ENCODE results near the gene UBQLN1.
"Not testable (repeated sequence)": the region's sequence is repeated elsewhere in the genome, so short reads cannot be mapped to it uniquely, and the experiment has no call there.

The UBQLN1 gene

GRCh38 chr9:83633676-83634075 lies 74.1 kb downstream of the UBQLN1 start:
- in situ Hi-C loops (cut with MboI; ENCODE audit: low sequenced_read_pairs) = no loop called here

DNA sequence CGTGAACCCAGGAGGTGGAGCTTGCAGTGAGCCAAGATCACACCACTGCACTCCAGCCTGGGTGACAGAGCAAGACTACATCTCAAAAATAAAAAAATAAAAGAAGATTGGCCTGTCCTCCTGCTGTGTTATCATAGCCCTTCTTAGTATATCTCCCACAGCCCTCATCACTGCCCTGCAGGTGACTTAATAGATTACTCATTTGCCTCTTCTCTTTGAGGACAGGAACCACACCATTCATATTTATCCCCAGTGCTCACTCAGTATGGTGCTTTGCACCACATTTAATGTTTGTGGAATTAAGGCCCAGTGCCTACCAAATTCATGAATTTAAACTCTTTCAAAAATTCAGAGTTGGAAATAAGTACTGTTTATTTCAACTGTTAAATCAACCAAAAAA lies 74.5 kb downstream of the UBQLN1 start:
- in situ Hi-C loops (cut with MboI; ENCODE audit: low sequenced_read_pairs) = no loop called here

GRCh38 chr9:83630938-83631457 lies 76.8 kb downstream of the UBQLN1 start:
- in situ Hi-C loops (cut with MboI; ENCODE audit: low sequenced_read_pairs) = no loop called here

GRCh38 chr9:83629433-83630104 lies 78.2 kb downstream of the UBQLN1 start:
- in situ Hi-C loops (cut with MboI; ENCODE audit: low sequenced_read_pairs) = no loop called here

- in situ Hi-C loops (cut with MboI; ENCODE audit: low sequenced_read_pairs) = no loop called here
Observed at GRCh38 chr9:83628540-83628939, 79.2 kb downstream of the UBQLN1 start.

DNA sequence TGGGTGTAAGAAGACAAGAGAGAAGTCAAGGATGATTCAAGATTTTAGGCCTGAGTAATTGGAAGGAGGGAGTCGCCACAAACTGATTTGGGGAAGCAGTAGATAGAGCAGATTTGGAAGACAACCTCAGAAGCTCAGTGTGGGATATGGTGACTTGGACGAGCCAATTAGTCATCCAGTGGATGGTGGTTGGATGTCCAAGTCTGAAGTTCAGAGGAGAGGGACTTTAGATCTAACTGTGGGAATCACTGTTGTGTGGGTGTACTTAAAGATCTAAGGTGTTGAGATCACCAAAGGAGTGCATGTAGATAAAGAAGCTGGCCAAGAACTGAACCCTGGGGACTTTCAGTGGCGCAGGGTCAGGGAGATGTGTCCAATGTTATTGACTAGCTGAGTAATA lies 82.6 kb downstream of the UBQLN1 start:
- in situ Hi-C loops (cut with MboI; ENCODE audit: low sequenced_read_pairs) = no loop called here

DNA sequence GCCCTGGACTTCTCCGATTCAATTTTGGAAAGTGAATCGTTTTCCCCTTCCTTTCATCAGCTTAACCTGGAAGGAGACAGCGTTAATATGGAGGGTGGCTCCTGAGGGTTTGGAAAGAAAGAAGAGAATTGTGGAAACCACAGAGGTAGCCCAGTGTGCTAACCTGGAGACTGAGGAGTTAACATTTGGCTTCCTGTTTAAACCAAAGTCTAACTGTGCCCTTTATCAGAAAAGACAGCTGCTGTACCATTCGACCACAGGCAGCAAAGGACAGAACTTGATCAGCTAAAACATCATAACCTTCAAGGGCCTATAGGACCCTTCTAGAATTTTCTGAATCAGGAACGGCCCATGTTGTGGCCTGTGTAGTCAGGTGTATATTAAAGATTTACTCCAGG lies 84.1 kb downstream of the UBQLN1 start:
- in situ Hi-C loops (cut with MboI; ENCODE audit: low sequenced_read_pairs) = no loop called here

DNA sequence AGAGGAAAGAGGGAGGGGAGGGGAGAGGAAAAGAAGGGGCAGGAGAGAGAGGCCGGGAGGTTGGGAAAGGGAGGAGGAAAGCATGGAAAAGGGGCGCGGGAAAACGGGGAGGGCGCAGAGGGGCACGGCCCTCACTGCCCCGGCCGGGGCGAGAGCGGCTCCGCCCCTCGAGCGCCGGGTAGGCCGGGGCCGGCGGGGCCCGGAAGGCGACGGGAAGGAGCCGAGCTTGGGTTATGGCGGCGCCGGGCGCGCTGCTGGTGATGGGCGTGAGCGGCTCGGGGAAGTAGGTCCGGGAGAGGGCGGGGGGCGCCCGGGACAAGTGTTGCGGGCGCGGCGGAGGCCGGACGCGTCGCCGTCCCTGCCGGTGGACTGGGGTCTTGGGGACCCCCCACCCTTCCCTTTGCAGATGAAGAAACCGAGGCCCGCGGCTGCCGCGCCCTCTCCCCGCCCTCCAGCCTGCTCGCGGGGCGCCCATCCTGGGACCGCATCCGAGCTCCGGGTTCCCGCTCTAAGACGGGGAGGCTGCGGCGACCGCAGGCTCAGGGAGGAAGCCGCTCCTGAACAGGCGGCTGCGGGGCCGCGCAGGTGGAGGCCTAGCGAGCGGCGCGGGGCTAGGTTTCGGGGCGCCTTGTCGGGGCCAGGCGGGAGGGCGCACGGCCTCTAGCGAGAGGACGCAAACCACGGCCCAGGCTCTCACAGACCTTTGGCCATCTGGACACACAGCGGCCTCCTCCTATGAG lies 84.6 kb downstream of the UBQLN1 start, which contains the start of gene IDNK:
Gene IDNK (plus strand): TSS at position 205 of the 740 bp plus-strand sequence. CDS start 29 bp downstream, at position 234.
- in situ Hi-C loops (cut with MboI; ENCODE audit: low sequenced_read_pairs) = no loop called here

DNA sequence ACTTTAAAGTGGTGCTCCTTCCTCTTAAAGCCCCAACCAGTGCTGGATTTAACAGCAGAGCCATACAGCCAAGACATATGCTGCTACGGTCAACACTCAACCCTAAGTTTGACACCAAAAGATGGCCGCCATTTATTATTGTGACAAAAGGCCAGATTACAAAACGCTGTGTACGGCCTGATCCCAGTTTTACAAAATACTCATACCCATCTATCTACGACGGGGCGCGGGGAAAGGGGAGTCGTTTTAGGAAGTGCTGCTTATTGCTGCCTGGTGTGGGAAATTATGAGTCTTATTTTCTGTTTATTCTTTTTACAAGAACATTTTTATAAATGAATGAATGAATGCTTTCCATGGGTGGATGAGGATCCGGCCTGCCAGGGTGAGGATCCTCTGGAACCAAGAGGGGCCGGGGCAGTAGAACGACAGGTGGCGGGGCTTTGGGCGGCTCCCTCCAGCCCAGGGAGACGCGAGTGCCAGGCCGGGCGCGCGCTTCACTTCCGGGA lies 85.3 kb downstream of the UBQLN1 start:
- in situ Hi-C loops (cut with MboI; ENCODE audit: low sequenced_read_pairs) = no loop called here

GRCh38 chr9:83620841-83621636 lies 86.7 kb downstream of the UBQLN1 start:
- in situ Hi-C loops (cut with MboI; ENCODE audit: low sequenced_read_pairs) = no loop called here

DNA sequence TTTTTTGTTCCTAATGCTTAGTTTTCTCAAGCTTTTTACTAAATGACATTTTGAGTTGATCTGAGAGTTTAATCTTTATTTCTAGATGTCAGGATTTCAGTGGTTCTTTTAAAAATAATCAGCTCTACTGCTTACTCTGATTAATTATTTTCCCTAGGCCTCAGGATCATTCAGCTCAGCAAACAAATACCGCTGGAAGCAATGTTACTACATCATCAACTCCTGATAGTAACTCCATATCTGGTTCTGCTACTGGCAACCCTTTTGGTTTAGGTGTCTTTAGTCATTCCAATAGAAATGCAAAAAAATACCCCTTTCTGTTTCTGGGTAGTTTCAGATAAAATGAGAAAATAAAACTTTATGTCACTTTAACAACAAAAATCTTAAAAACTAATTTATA lies 90.5 kb downstream of the UBQLN1 start:
- in situ Hi-C loops (cut with MboI; ENCODE audit: low sequenced_read_pairs) = no loop called here

- in situ Hi-C loops (cut with MboI; ENCODE audit: low sequenced_read_pairs) = not testable (repeated sequence)
Observed at GRCh38 chr9:83613298-83613697, 94.5 kb downstream of the UBQLN1 start.

Measured in HL-60/S4 treated with phorbol 12-myristate 13-acetate at 8.2 ng/mL for 4 days and 3 days (cell line).